Stimulated activated CD4-positive, alpha-beta T cell treated with anti-CD3 and anti-CD28 coated beads, TNF-alpha, amount 100 ng/mL, for 4 hours (primary cell): Measurements from ENCODE around the gene ACOXL.

Experiments
- DNase-seq, 3 experiments: peaks; one replicate each; pipeline ENCODE4 v3.0.0-alpha.2; 2020; ENCODE audit warnings: low read depth in 3 of 3

ACOXL gene

DNA sequence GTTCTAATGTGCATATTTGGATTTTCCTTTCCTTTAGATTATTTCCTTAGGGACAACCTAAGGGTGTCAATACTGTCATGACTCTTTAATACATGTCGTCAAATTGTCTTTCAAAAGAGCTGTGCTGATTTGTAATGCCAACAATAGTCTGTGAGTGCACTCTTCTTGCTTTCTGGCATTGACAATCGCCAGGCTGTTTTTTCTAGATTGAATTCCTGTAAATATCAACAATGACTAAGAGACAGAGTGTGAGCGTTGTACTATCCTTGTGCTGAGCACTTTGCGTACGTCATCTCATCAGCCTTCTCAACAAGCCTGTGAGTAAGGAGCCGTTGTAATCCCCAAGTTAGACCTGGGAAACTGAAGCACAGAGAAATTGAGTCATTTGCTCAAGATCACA is 96.0 kb downstream of the ACOXL start:
- no peak for DNase-seq

DNA sequence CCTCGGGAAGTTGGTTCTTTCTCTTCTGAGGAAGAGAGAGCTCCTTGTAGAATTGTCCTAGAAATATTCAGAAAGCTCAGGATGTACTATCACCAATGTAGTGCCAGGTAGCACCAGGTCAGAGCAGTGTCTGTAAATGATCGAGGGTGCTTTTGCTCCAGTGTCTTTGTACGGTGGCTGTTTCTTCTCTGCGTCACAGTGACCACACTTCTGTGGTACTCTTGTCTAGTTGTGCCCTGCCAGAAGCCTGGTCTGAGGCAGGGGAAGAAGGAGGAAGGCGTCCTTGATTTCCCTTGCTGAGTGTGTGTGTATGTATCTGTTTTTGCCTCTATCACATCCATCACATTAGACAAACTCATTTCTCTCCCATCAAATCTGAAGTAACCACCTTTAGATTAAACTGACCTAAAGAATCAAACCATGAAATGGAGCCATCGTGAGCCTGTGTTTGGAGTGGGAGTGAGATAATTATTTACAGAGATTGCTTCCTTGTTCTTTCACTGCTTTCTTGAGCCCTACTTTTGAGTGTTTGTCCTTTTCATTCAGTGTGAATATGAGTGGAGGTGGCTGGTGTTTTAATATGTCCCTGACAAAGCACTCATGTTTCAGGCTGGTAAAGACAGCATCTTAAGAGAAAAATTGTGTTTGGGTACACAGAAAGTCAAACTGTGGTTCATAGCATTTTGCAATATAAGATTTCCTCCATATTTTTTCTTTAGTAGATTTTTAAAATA is 97.2 kb downstream of the ACOXL start:
- DNase-seq = no peak

DNA sequence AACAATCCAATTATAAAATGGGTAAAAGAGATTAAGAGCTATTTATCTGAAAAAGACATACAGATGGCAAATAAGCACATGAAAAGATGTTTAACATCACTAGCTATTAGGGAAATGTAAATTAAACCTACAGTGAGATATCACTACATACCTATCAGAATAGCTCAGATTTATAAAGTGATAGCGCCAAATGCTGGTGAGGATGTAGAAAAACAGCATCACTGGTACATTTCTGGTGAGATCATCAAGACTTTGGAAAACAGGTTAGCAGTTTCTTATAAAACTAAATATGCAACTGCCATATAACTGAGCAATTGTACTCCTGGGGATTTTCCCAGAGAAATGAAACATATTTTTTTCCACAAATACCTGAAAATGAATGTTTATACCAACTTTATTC is 100.4 kb downstream of the ACOXL start:
- DNase-seq = no peak

DNA sequence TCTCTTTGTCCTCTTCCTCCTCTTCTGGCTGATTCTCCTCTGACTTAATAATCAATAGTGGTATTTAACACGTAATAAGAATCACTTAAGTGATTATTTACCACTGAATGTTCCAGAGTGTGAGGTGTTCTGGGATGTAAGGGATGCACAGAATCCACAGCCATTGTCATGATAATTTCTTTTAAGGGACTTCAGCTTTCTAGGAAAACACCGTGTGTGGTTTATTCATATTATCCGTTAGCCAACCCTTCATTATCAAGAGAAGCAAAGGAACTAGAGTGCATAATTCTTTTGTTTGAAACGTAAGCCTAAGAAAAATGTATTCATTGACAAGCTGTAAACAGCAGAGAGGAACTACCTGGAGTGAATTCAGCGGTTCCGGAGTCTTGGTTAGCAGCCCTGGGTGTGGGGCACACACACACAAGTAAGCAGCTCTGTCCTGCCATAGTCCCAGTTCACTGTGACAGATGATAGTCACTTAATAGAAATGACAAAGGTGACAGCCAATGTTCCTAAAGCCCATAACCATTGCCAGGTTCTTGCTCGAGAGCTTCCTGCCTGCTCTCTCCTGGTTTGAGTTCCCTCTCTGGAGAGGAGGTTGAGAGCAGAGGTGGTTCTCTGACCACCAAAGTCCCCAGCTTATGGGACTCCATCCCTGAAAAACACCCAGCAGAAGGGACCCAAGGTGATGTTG is 101.9 kb downstream of the ACOXL start:
- no peak for DNase-seq

DNA sequence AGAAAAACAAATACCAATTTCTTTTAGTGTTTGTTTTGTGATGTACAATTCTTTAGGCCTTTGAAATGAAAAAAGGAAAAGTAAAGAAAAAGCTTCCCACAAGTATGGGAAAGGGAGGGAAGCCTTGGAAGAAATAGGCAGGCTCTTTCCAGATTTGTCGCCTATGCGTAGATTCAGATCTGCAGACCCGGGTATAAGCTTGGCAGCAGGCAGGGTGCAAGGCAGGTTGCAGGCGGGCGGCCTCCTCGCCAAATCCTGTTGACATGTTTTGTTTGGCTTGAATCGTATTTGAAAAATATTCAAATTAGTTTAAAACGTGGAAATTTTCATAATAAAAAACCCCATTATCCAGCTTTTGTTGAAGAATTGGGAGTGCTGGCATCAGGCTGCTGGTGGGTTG is 104.3 kb downstream of the ACOXL start:
- DNase-seq = no peak

DNA sequence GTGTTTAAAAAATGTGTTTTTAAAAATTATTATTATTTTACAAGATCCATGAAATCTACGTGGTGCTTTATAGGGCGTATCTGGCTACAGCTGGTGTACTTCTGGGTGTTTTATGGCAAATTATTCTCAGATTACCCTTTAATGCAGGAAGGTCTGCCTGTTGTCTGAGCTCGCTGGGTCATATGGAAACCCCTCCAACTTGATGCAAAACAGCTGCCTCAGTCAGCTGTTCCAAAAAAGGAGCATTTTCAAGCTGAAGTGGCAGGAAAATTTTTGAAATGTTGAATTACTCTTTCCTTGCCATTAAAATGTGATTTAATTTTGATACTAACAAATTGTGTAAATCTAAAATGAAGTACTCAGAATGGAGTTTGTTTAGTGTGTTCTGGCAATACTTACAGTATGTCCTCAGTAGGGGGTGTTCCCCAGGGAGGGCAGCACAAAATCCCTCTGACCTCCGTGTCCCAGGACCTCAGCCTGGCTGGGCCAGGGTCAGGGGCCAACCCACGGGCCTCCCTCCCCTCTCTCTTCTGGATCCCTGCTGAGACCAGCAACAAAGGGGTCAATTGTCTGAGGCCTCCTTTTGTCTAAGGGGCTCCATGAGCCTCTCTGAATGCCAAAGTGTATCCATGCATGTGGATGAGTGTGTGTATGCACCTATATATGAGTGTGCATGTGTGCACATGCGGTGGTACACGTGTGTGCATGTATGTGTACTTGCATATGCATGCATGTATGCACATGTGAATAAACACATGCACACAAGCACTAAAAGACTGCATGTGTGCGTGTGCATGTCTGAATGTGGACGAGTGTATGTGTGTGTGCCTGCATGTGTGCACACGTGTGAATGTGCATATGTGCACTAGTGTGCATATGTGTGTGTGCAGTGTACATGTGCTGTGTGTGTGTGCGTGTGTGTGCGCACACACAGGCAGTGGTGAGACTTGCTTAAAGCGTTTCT is 105.4 kb downstream of the ACOXL start:
- DNase-seq = no peak

DNA sequence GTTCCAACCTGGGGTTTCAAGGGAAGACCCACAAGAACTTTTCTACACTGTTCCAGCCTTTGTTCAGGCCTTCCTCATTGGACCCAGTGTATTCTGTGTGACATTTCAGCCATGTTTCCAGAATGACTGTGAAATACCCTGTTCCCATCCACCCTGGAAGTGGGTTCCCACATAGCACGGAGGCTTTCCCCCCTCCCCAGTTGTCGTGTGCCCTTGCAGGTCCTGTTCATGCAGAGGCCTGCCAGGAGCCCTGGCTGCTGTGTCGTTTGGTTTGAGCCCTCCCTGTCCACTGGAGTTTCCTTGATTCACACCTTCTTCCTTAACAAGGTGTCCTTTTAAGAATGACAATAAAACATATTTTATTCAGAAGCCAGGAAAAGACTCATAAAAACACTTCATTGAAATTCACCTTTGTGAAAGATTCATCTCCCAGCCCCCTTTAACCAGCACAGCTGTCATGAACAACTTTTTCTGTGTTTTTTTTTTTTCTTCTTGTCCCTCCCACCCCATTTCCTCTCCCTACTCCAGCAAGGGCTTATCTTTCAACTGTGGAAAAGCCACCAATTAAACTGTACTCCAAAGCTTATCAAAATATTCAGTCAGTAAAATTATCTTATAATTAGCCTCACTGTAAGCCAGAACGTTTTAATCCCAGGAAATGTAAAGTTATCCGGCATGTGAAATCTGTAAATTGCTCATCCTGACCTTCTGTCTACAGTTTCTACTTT is 106.4 kb downstream of the ACOXL start:
- no peak for DNase-seq

DNA sequence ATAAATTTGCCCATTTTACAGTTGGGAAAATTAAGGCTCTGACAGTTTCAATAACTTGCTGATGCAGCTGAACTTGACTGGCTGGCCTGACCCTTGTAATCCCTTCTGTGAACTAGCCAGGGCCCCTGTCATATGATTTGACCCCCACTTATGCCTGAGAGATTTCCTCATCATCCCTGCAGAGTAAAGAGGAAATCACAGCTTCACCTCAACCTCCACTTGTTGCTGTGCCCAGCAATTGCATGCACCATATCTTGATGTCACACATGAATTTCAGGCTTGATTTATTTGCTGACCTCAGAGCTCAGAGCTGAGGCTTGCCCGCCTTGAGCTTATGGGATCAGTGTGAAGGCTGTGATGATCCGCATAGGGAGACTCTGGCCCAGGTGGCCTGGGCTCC is 108.1 kb downstream of the ACOXL start:
- no peak for DNase-seq

DNA sequence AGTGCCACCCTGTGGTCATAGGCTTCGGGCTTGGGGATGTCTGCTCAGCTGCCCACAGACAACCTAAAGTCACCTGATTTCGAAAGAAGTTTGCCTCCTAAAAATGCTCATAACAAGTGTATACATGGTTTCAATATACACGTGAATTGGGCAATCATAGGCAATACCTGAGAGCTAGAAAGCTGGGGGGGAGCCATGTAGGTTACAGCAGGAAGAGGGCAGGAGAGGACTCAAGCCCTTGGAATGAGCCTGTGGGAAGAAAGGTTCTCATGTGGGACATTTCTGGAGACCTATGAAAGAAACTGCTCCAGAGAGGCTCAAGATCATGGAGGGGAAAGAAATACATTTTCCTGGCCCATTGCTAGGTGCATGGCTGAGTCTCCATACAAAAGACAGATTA is 109.7 kb downstream of the ACOXL start:
- no peak for DNase-seq

DNA sequence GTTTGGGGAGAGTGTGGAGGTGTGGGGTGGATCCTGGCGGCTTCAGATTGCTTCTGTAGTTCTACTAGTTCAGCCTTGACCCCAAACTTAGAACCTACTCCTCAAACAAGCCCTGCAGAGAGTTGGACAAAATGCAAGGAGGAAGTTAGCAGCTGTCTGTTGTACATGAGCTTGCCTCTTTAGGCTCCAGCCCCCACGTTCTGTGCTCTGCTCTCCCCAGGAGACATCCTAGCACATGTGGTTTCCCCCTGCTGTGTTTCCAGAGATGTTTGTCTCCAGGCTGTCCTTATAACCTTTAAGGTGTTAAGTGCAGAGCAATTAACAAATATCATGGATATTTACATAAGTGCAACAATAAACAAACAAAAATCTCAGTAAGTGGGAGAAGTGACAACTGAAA is 111.1 kb downstream of the ACOXL start:
- DNase-seq = no peak

DNA sequence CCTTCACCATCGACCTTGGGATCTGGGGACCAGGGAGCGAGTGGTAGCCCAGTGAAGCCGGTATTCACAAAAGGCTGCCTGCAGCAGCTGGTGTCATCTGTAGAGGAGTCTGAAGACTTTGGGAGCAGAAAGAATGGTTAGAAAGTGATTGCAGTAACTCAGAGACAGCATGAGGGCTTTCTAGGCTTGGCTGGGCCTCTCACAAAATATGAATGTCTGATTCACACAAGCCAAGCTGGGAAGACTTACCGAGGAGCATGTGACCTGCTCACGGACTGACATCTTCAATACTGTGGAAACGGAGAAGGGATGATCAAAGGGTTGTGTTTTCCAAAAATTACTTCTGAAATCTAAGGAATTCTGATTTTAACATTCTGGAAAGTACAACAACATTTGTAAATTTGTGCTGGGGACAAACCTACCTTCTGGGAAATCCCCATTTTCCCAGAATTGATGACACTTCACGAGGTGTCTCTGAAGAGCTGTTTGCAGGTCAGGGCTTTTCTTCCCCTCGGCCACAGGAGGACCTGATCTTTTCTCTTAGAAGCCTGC is 111.7 kb downstream of the ACOXL start:
- DNase-seq = no peak

DNA sequence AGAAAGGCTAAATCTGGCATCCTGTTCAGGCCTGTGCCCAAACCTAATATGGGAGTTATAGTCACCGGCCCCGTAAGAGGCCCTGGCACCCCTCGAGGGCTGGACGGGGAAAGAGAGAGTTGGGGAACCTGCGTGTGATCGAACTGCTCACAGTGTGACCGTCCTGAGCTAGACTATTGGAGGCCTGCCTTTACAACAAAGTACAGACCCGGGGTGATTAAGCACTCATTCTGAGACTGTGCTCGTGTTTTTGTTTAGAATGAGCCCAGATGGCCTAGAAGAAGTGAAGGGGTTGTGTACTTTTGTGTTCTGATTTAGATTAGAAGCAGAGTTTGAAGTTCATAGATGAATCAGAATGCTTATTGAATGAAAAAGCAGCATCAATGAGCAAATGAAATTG is 115.3 kb downstream of the ACOXL start:
- no peak for DNase-seq

DNA sequence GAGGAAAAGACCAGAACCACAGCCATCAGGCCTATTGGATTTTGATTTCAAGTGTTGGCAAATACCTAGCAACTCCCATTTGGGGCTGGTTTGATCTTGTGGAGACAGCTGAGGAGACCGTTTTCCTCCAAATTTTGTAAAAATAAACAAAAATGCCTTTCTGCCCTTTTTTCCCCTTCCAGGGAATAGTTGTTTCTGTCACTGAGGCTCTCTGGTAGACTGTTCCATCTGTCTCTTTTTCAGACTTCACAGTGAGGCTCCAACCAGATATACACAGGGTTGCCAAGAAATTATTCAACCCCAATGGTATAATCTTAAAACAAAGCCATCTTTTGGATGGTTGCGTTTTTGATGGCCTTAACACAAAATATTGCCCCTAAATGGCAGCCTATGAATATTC is 115.7 kb downstream of the ACOXL start:
- DNase-seq = no peak

DNA sequence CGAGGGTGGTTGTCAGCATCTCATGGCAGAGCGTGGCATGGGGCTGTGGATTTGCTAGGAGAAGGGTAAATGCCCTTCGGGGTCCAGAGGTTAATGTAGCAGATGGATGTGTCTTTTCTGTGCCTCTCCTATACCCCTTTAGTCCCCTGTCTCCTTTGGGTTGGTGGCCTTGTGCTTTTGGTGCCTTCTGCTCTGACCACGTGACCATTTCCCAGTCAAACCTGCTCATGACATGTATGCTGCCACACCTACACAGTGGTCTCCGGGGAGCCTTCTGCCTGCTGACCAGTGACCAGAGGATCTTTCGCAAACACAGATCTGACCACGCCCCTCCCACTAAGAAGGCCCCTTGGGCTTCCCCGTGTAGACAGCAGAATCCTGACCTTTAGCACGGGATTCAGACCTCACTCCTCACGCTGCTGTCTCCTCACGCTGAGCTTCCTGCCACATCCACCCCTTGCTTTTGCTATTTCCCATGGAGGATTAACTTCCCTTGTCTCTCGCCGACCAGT is 116.2 kb downstream of the ACOXL start:
- no peak for DNase-seq

DNA sequence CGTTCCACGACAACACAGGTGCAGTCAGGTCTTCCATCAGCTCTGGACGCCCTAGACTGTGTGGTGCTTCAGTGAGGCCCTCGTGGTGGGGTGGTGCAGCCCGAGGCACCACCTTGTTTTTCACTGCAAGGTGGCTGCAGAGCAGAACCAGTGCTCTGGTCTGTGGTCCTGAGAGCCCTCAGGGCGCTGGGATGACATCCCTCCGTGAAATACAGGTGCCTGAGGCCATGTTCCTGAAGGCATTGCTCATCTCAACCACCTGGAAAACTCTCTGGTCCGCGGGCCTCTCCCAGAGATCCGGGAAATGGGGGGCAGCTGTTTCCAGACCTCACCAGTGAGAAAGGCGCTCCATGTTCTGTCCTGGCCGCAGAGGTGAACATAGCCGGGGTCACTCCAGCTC is 119.2 kb downstream of the ACOXL start:
- no peak for DNase-seq

DNA sequence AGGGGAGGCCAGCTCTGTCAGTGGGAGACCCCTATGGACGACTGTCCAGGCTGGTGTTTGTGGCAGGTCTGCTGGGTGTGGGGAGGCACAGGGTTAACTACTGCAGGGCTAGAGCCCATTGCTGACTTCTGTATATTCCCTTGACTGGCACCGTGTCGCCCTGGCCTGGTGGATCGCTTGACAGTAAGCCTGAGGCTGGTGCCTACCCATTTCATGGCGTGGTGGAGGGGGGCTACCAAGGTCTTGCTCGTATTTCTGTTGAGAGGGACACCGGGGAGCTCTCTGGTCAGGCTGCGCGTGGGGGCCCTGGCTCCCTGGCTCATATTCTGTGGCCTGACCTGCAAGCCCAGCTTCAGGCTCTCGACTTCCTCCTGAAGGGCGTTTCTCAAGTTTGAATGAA is 119.7 kb downstream of the ACOXL start:
- no peak for DNase-seq

DNA sequence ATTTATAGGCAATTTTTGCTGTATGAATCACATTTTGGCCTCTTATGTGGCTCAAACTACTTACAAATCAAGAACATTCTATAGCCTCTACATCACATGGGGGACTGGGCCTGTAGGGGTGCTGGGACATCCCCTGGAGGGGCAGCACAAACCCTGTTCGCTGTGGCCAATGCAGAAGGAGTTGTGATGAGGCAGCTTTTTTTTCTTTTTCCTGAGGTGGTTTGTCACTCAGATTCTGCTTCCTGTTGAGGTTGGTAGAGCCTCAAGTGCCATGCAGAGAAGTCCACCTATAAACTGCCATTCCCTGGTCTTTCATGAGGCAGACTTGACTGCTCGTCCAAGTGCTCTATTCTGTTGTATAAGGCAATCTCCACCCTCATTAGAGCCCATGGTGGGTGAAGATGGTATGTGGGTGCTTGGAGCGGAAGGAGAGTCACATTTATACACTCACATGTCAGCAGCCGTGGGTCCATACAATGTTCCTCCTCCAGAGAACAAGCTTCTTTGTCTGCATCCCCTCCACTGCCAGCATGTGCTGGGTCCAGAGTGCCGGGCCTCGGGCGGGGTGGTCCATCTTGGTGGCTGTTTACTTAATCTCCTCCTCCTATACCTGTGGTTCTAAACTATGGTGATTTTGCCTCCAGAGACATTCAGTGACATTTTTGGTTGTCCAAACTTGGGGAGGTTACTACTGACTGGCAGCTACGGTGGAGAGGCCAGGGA is 120.3 kb downstream of the ACOXL start:
- DNase-seq = no peak

DNA sequence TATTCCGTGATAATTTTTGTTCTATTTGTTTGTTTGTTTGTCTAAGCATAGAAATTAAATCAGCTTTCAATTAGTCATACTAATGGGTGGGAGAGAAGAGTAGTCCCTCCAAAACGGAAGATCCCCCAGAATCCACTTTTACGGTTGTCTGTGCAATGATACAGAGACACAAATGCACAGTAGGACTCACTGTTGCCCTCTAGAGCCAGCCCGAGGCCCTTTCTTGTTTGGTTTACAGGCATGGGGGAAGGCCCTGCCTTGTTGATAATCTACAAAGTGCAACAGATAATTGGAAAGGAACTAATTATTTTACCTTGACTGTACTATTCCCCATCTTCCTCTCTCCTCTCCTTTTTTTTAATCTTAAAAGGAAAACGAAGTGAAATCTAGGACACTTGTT is 121.1 kb downstream of the ACOXL start:
- DNase-seq = peak in 1 of 3 experiments; percentile 30

DNA sequence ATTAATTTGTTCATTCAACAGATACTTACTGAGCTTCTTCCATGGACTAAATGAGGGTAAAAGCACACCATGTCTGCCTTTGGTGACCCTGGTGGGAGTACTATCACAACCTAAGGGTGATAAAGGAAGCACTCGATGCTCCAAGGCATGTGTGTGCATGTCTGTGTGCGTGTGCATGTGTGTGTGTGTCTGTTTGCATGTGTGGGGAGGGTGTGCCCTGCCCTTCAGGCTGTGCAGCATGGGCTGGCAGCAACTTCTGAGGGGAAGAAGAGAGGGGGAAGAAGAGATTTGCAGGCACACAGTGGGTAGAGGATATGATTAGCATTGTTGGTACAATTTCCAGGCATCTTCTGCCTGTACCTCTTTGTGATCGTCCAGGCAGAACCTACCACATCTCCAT is 121.6 kb downstream of the ACOXL start:
- DNase-seq = no peak

DNA sequence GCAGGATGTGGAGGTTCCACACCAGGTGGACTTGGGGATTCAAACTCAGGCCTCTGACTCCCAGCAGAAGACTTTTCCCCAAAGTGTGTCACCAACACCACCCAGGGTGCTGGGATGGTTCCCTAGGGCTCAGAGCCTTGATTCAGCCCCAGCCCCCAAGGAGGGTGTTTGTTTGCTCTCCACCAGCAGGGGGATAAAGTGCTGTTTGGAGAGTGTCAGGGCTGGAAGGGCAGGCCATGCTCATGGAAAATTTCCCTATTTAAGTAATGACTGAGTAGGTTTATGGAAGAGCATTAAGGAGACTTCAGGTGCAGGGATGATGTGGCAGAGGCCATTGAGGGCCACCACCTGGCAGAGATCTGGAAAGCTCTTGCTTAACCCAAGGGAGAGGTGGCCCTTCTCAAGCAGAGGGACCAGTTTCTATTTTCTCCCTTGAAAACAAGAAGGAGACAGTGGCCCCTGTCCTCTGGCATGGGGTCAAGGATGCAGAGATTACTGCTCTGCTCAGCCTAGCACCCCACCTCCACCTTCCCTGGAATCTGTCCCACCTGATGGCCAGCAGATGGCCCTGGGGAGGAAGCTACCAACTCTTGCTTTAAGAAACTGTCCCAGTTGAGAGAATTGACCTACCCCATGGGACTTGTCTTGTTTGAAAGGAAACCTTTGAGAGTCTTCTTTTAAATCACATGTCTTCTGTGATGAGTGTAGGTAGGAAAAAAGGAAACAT is 122.1 kb downstream of the ACOXL start:
- no peak for DNase-seq
